ENCODE measurements around the gene PDE11A. TPM values are rescaled to one million over a fixed set of nuclear protein-coding genes. Genes with fewer than 3 reads are reported as not detected.

Gene PDE11A
- total RNA-seq, 4 donors from 2014 or later = 0.12 TPM; not detected in 3

DNA sequence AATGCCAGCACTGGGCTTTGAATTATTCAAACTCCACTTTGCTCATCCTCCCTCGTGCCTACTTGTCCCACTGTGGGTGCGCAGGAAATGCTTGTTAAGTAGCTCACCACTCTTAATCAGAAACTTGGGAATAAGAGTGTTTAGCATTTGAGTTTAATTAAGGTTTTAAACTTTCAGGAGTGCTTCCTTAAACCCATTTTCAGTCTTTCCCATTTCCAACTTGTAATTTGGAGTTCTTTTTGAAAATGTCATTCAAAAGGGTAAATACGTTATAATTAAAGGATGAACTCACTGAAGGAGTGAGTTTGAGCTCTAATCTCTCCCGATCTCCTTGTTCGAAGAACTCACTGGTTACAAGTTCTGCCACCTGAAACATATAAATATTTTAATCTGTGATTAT, 403.4 kb downstream of the PDE11A start:
- no peak for DNase-seq
- intact Hi-C loops (cut with DNase I) = no loop called here
- Histone ChIP-seq H3K4me3 (no peak overlapping the region), H3K4me1 (peaks cover 0 to 5% (median 0%) of the 10 kb centered on the region in 3 donors), H3K9me3 (no peaks in the 10 kb centered on the region), H3K36me3 (no peaks in the 10 kb centered on the region), H3K27ac (no peak overlapping the region), H3K27me3 (no peaks in the 10 kb centered on the region)
- WGBS, 2 donors = 80 to 81% methylated on average over 5 of the region's 5 CpGs
- TF ChIP-seq, protein P1, sequence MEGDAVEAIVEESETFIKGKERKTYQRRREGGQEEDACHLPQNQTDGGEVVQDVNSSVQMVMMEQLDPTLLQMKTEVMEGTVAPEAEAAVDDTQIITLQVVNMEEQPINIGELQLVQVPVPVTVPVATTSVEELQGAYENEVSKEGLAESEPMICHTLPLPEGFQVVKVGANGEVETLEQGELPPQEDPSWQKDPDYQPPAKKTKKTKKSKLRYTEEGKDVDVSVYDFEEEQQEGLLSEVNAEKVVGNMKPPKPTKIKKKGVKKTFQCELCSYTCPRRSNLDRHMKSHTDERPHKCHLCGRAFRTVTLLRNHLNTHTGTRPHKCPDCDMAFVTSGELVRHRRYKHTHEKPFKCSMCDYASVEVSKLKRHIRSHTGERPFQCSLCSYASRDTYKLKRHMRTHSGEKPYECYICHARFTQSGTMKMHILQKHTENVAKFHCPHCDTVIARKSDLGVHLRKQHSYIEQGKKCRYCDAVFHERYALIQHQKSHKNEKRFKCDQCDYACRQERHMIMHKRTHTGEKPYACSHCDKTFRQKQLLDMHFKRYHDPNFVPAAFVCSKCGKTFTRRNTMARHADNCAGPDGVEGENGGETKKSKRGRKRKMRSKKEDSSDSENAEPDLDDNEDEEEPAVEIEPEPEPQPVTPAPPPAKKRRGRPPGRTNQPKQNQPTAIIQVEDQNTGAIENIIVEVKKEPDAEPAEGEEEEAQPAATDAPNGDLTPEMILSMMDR (IDR thresholded peaks at IDR 0.05) = no peak
- no peak for TF ChIP-seq POLR2A (IDR thresholded peaks at IDR 0.05)

GRCh38 chr2:177668617-177669016, 404.0 kb downstream of the PDE11A start:
- TF ChIP-seq, protein P1 (IDR thresholded peaks at IDR 0.05) = no peak
- TF ChIP-seq POLR2A (IDR thresholded peaks at IDR 0.05) = no peak
- Histone ChIP-seq H3K9me3 (no peaks in the 10 kb centered on the region), H3K27ac (no peak overlapping the region), H3K27me3 (no peaks in the 10 kb centered on the region), H3K4me1 (peaks cover 0 to 5% (median 0%) of the 10 kb centered on the region in 3 donors), H3K36me3 (no peaks in the 10 kb centered on the region), H3K4me3 (no peak overlapping the region)
- DNase-seq = no peak
- intact Hi-C loops (cut with DNase I) = no loop called here
- 87% methylated on average over 3 of the region's 3 CpGs for WGBS, 2 donors

DNA sequence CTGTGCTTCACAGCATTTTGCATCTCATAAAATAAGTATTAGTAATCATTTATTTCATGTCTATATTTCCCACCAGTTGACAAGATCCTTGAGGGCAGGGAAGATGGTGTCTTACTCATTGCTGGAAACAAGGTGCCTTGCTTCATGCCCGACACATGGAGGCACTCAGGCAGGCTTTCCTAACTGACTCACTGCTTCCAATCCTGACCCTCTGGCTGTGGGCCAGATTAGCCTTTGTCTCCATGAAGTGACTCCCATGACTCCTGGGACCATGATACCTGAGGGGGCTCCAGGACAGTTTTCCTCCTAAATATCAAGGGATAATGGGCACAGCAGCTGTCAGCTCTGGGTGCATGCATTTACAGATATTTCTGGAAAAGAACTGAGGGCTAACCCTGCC, 405.0 kb downstream of the PDE11A start:
- Histone ChIP-seq H3K27ac (no peak overlapping the region), H3K9me3 (no peaks in the 10 kb centered on the region), H3K36me3 (no peaks in the 10 kb centered on the region), H3K27me3 (no peaks in the 10 kb centered on the region), H3K4me3 (no peak overlapping the region), H3K4me1 (peaks cover 0 to 5% (median 0%) of the 10 kb centered on the region in 3 donors)
- TF ChIP-seq POLR2A (IDR thresholded peaks at IDR 0.05) = no peak
- TF ChIP-seq, protein P1 (IDR thresholded peaks at IDR 0.05) = no peak
- no peak for DNase-seq
- intact Hi-C loops (cut with DNase I) = no loop called here
- 0 to 17% methylated on average over 1 of the region's 1 CpG for WGBS, 2 donors

DNA sequence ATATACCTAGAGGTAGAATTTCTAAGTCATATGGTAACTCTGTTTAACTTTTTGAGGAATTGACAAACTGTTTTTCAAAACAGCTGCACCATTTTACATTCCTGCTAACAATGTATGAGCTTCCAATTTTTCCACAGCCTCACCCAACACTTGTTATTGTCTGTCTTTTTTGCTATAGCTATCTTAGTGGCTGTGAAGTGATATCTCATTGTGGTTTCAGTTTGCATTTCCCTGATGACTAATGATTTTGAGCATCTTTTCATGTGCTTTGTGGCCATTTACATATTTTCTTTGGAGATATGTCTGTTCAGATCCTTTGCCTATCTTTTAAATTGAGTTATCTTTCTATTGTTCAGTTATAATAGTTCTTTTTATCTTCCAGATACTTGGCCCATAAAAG, 406.2 kb downstream of the PDE11A start:
- Histone ChIP-seq H3K9me3 (no peaks in the 10 kb centered on the region), H3K4me1 (peaks cover 0 to 5% (median 0%) of the 10 kb centered on the region in 3 donors), H3K4me3 (no peak overlapping the region), H3K27ac (no peak overlapping the region), H3K27me3 (no peaks in the 10 kb centered on the region), H3K36me3 (no peaks in the 10 kb centered on the region)
- no peak for TF ChIP-seq POLR2A (IDR thresholded peaks at IDR 0.05)
- TF ChIP-seq, protein P1 (IDR thresholded peaks at IDR 0.05) = no peak
- intact Hi-C loops (cut with DNase I) = no loop called here
- no peak for DNase-seq

DNA sequence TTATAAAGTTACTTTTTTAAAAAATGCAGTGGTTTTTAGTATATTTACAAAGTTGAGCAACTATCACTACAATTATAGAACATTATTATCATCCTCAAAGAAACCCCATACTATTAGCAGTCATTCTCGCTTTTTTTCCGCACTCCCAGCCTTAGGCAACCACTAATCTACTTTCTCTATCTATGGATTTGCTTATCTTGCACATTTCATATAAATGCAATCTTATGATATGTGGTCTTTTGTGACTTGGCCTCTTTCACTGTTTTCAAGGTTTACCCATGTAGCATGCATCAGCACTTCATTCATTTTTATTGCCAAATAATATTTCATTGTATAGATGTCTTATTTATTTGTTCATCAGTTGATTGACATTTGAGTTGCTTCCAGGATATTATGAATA, 406.6 kb downstream of the PDE11A start:
- intact Hi-C loops (cut with DNase I) = no loop called here
- TF ChIP-seq, protein P1 (IDR thresholded peaks at IDR 0.05) = no peak
- TF ChIP-seq POLR2A (IDR thresholded peaks at IDR 0.05) = no peak
- no peak for DNase-seq
- Histone ChIP-seq H3K4me1 (peaks cover 0 to 5% (median 0%) of the 10 kb centered on the region in 3 donors), H3K36me3 (no peaks in the 10 kb centered on the region), H3K27ac (no peak overlapping the region), H3K27me3 (no peaks in the 10 kb centered on the region), H3K4me3 (no peak overlapping the region), H3K9me3 (no peaks in the 10 kb centered on the region)
- WGBS, 2 donors = 39 to 42% methylated on average over 2 of the region's 2 CpGs

Measured in esophagus squamous epithelium (tissue), 5 donors.